Heart left ventricle (tissue), 16 donors: ENCODE results near the gene ESYT2. TPM values are rescaled to one million over a fixed set of nuclear protein-coding genes. Genes with fewer than 3 reads are reported as not detected.

Source experiments
- ATAC-seq, 4 donors: fragments of 200-7000 bp; cut with Tn5 transposase; one replicate each; pipeline ENCODE4 v1.9.1; 2020 to 2022; ENCODE audit warnings: moderate library complexity in 4 of 4, mild to moderate bottlenecking in 3 of 4, moderate number of reproducible peaks in 1 of 4
- DNase-seq, 5 donors: peaks; one replicate each; pipeline ENCODE4 v3.0.0-alpha.2; 2020
- H3K27ac ChIP-seq, 12 donors: fragments of 200-600 bp; sonication (generic) in 4 of 12; one replicate each; pipeline versions ENCODE4 v1.5.0 to v1.8.0; 2016 to 2022; ENCODE audit warnings: mild to moderate bottlenecking in 2 of 12
- H3K27me3 ChIP-seq, 9 donors: fragments of 200-600 bp; sonication (generic) in 2 of 9; one replicate each; pipeline versions ENCODE4 v1.5.1 to v1.8.0; 2016 to 2022; ENCODE audit warnings: mild to moderate bottlenecking in 3 of 9
- H3K36me3 ChIP-seq, 9 donors: fragments of 200-600 bp; sonication (generic) in 2 of 9; one replicate each; pipeline versions ENCODE4 v1.5.0 to v1.8.0; 2018 to 2022; ENCODE audit warnings: mild to moderate bottlenecking in 2 of 9
- H3K4me1 ChIP-seq, 12 donors: fragments of 200-600 bp; sonication (generic) in 4 of 12; one replicate each; pipeline versions ENCODE4 v1.5.0 to v1.8.0; 2016 to 2022; ENCODE audit warnings: mild to moderate bottlenecking in 3 of 12
- H3K4me3 ChIP-seq, 12 donors: fragments of 200-600 bp; sonication (generic) in 4 of 12; one replicate each; pipeline versions ENCODE4 v1.5.0 to v1.8.0; 2017 to 2022; ENCODE audit warnings: mild to moderate bottlenecking in 9 of 12, moderate library complexity in 4 of 12
- H3K9me3 ChIP-seq, 12 donors: fragments of 200-600 bp; sonication (generic) in 4 of 12; one replicate each; pipeline versions ENCODE4 v1.5.0 to v1.8.0; 2016 to 2022; ENCODE audit warnings: mild to moderate bottlenecking in 1 of 12
- POLR2A ChIP-seq, 2 donors: fragments of 450-650 bp; IDR thresholded peaks; one replicate each; pipeline ENCODE4 v1.6.1; 2017; ENCODE audit warnings: antibody characterized with exemption in 2 of 2, mild to moderate bottlenecking in 2 of 2, moderate library complexity in 2 of 2
- WGBS, 4 donors: extraction: QIAGEN DNeasy Blood & Tissue Kit in 2 of 4; methylation state at CpG; one replicate each; pipeline versions ENCODE4 v1.1.5 to v1.1.7; 2013 to 2018; 5-methylcytosine and 5-hydroxymethylcytosine counted together
- intact Hi-C, 10 donors: fragments of 100-400 bp; cut with DNase I; formaldehyde crosslinking; loops; one replicate each; pipeline versions ENCODE4 v1.11.1 to v1.14.2; 2022
- polyA plus RNA-seq, 2 donors: library from polyadenylated mRNA; stranded (reverse); fragments of 200-250 nt; gene quantifications; one replicate each; pipeline ENCODE4 v1.2.3, GENCODE V29; 2013
- total RNA-seq, 9 donors: library from RNA; depleted of rRNA in 2 of 9; stranded (reverse); fragments of >200 nt in 2 of 9; fragmentation: NEBNext Ultra II Directional in 3 of 9; extraction: Animal tissue kit (Norgen Biotek cat#: 25700) in 3 of 9; gene quantifications; one replicate each; pipeline versions ENCODE4 v1.1.0 to v1.2.4, GENCODE V29; 2016 to 2023
- TF ChIP-seq, protein P1 (sequence below), 12 donors: fragments of 200-600 bp; sonication (generic) in 4 of 12; IDR thresholded peaks; one replicate each; pipeline versions ENCODE4 v1.5.0 to v1.8.0; 2018 to 2022; ENCODE audit warnings: antibody characterized with exemption in 12 of 12, mild to moderate bottlenecking in 5 of 12
- donor health status: ischemic (EF 13 %, LVEDD 7.1; RV severe dilation, severe dysfunction).
- donor health status: healthy with polysubstance abuse.
- donor health status: DM: no; HTN: yes; CAD: no.
- donor health status: DM: no; HTN: no; CAD: no.
- donor health status: ischemic (EF 25% LVEDD 6.9; RV normal size, moderate dysfunction).
- donor health status: ischemic (EF 25% LVEDD 5.7; RV mildly dilated, moderate dysfunction).
- donor health status: healthy.
- donor health status: DM: yes; HTN: yes; CAD: no.
- donor health status: ischemic (EF 35%, LVEDD 5.7; RV mildly dilated, moderate dysfunction).
- donor health status: nonischemic (EF 11% LVEDD 7.7; RV severe dilation, severe dysfunction).
- donor health status: DM: yes; HTN: yes; CAD: no.
- donor health status: PGD.
- donor health status: ischemic (EF 29% LVEDD 5.4; RV normal size, mild dysfunction).
- donor health status: nonischemic (EF 23%, LVEDD 6.1; RV moderate dilation, normal function).

Gene ESYT2
- total and polyA plus RNA-seq, 11 donors = 16.2 to 91.8 (median 49.8) TPM

DNA sequence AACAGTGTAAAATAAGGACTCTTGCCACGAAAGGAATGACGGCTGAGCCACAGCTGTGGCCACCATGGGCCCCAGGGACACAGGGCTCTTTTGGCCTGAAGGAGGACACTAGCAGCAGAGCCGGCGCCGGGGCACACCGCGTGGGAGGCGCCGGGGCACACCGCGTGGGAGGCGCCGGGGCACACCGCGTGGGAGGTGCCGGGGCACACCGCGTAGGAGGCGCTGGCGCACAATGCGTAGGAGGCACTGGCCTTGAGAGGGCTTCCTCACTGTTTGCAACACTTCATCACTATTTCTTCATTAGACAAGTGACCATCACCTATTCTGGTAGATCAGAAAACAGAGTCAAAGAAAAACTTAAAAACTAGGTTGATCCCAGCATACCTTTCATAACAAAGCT is 23.4 kb downstream of the ESYT2 start:
- intact Hi-C loops = no loop called here
- ATAC-seq = no peak
- Histone ChIP-seq H3K4me1 (peaks cover 0 to 44% (median 22%) of the 10 kb centered on the region in 12 donors), H3K27ac (no peak overlapping the region), H3K4me3 (no peak overlapping the region), H3K36me3 (peaks cover 0 to 31% (median 13%) of the 10 kb centered on the region in 9 donors), H3K27me3 (no peaks in the 10 kb centered on the region), H3K9me3 (no peaks in the 10 kb centered on the region)
- no peak for DNase-seq
- 79 to 91% (median 85%) methylated on average over 20 to 21 of the region's 21 CpGs for WGBS, 4 donors
- TF ChIP-seq, protein P1, sequence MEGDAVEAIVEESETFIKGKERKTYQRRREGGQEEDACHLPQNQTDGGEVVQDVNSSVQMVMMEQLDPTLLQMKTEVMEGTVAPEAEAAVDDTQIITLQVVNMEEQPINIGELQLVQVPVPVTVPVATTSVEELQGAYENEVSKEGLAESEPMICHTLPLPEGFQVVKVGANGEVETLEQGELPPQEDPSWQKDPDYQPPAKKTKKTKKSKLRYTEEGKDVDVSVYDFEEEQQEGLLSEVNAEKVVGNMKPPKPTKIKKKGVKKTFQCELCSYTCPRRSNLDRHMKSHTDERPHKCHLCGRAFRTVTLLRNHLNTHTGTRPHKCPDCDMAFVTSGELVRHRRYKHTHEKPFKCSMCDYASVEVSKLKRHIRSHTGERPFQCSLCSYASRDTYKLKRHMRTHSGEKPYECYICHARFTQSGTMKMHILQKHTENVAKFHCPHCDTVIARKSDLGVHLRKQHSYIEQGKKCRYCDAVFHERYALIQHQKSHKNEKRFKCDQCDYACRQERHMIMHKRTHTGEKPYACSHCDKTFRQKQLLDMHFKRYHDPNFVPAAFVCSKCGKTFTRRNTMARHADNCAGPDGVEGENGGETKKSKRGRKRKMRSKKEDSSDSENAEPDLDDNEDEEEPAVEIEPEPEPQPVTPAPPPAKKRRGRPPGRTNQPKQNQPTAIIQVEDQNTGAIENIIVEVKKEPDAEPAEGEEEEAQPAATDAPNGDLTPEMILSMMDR (IDR thresholded peaks at IDR 0.05) = no peak
- no peak for TF ChIP-seq POLR2A (IDR thresholded peaks at IDR 0.05)

- Histone ChIP-seq H3K4me3 (no peak overlapping the region), H3K27me3 (no peaks in the 10 kb centered on the region), H3K4me1 (peaks cover 0 to 42% (median 22%) of the 10 kb centered on the region in 12 donors), H3K36me3 (peaks cover 0 to 31% (median 13%) of the 10 kb centered on the region in 9 donors), H3K27ac (no peak overlapping the region), H3K9me3 (no peaks in the 10 kb centered on the region)
- 88 to 96% (median 92%) methylated on average over 2 of the region's 2 CpGs for WGBS, 4 donors
- intact Hi-C loops = no loop called here
- ATAC-seq = no peak
- TF ChIP-seq, protein P1 (IDR thresholded peaks at IDR 0.05) = no peak
- TF ChIP-seq POLR2A (IDR thresholded peaks at IDR 0.05) = no peak
- no peak for DNase-seq
Measured at GRCh38 chr7:158805414-158805813, 23.9 kb downstream of the ESYT2 start.

DNA sequence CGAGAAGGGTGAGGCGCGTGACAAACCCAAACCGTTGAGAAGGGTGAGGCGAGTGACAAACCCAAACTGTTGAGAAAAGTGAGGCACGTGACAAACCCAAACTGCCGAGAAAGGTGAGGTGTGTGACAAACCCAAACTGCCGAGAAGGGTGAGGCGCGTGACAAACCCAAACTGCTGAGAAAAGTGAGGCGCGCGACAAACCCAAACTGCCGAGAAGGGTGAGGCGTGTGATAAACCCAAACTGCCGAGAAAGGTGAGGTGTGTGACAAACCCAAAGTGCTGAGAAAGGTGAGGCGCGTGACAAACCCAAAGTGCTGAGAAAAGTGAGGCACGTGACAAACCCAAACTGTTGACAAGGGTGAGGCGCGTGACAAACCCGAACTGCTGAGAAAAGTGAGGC is 25.0 kb downstream of the ESYT2 start:
- no peak for DNase-seq
- peaks cover 0 to 36% (median 25%) of the 10 kb centered on the region in 12 donors for H3K4me1 ChIP-seq
- no peak overlapping the region for H3K27ac ChIP-seq
- ATAC-seq = no peak
- no peak overlapping the region for H3K4me3 ChIP-seq
- H3K9me3 ChIP-seq = no peaks in the 10 kb centered on the region
- WGBS, 4 donors = 91 to 97% (median 93%) methylated on average over 22 of the region's 22 CpGs
- no peaks in the 10 kb centered on the region for H3K27me3 ChIP-seq
- intact Hi-C loops = no loop called here
- TF ChIP-seq, protein P1 (IDR thresholded peaks at IDR 0.05) = no peak
- no peak for TF ChIP-seq POLR2A (IDR thresholded peaks at IDR 0.05)
- H3K36me3 ChIP-seq = peaks cover 0 to 30% (median 13%) of the 10 kb centered on the region in 9 donors

- Histone ChIP-seq H3K27ac (peak overlapping the region in 1 of 12 donors; percentile 49), H3K4me3 (no peak overlapping the region), H3K27me3 (no peaks in the 10 kb centered on the region), H3K36me3 (peaks cover 0 to 26% (median 13%) of the 10 kb centered on the region in 9 donors), H3K4me1 (peaks cover 0 to 39% (median 27%) of the 10 kb centered on the region in 12 donors), H3K9me3 (no peaks in the 10 kb centered on the region)
- intact Hi-C loops = no loop called here
- DNase-seq (no peak), ATAC-seq (no peak)
- no peak for TF ChIP-seq POLR2A (IDR thresholded peaks at IDR 0.05)
- TF ChIP-seq, protein P1 (IDR thresholded peaks at IDR 0.05) = no peak
- 79 to 87% (median 85%) methylated on average over 21 to 35 of the region's 35 CpGs for WGBS, 4 donors
Measured at GRCh38 chr7:158803367-158803969, 25.8 kb downstream of the ESYT2 start.
